ENCODE results near the gene PLEKHM1.

The PLEKHM1 gene

GRCh38 chr17:45398800-45399199, 91.7 kb downstream of the PLEKHM1 start:
- DNase-seq (ENCODE audit: low read depth in 2 of 2) = no peak

- DNase-seq (ENCODE audit: low read depth in 2 of 2) = no peak
Observed at GRCh38 chr17:45397796-45398195, 92.7 kb downstream of the PLEKHM1 start.

GRCh38 chr17:45396496-45397205, 93.9 kb downstream of the PLEKHM1 start:
- no peak for DNase-seq (ENCODE audit: low read depth in 2 of 2)

- no peak for DNase-seq (ENCODE audit: low read depth in 2 of 2)
Observed at GRCh38 chr17:45395569-45396415, 94.7 kb downstream of the PLEKHM1 start.

DNA sequence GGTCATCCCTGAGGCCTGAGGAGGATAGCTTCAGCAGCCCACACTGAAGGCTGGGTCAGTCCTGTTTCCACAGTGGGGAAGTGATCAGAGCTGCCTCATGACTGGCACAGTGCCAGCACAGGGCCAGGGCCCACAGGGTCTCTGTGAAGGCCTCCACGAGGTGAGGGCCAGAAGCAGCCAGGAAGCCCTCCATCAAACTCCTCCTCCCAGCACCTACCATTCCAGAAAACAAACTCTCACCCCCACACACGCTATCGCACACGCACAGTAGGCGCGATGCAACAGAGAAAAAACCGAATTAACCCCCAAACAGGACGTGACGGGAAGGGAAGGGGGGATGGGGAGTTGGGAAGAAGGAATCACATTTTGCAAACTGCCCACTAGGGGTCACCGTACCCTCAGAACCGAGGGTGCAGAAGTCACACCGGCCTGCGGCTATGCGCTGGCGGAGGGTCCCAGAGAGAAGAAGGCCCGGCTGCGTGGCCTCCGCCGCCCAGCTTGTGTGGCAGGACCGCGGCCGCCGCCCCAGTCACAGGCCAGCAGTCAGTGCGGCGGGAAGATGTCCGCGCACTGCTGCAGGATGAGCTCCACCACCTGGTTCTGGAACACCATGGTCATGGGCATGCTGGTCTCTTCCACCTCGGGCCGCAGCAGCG, 95.5 kb downstream of the PLEKHM1 start:
- DNase-seq (ENCODE audit: low read depth in 2 of 2) = no peak

DNA sequence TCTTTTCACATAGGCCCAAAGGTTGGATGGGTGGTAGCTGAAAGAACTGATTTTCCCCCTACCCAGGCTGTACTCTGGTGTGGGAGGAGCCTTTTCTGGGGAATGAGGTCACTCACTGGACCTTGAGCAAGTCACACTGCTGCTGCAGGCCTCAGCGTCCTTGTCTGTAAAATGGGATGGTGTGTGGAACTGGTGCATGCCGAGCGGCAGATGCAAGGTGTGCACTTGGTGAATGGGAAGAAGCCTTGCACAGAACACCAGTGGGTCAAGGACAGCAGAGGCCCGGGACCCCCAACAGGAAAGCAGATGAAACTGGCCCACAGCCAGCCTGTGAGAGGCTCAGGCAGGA, 96.0 kb downstream of the PLEKHM1 start:
- DNase-seq (ENCODE audit: low read depth in 2 of 2) = no peak

DNA sequence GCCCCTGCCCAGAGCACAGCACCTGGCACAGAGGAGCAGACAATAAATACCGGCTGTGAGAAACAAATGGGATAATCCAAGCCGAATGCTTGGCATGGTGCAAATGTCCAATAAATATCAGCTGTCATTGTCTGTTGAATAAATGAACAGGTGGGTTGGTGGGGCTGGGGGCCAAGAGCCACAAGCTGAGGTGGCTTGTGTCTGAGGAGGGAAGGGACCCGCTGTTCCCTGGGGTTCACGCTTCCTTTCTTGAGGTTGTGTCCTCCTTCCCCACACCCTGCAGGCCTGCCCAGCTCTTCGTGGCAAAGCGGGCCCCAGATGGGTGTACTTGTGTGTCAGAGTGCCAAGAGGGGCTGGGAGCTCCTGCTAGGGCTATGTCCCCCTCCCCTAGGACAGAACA, 96.4 kb downstream of the PLEKHM1 start:
- DNase-seq (ENCODE audit: low read depth in 2 of 2) = no peak

GRCh38 chr17:45393411-45393810, 97.1 kb downstream of the PLEKHM1 start:
- no peak for DNase-seq (ENCODE audit: low read depth in 2 of 2)

DNA sequence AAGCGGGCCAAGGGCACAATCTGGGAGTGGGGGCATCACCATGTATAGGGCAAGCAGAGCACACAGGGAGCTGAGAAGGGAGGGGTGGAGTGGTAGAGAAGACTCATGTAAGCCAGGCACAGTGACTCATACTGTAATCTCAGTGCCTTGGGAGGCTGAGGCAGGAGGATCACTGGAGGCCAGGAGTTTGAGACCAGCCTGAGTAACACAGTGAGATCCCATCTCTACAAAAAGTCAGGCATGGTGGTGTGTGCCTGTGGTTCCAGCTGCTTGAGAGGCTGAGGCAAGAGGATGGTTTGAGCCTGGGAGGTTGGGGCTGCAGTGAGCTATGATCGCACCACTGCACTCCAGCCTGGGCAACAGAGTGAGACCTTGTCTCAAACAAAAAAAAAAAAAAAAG, 98.6 kb downstream of the PLEKHM1 start:
- no peak for DNase-seq (ENCODE audit: low read depth in 2 of 2)

- no peak for DNase-seq (ENCODE audit: low read depth in 2 of 2)
Observed at GRCh38 chr17:45391291-45391690, 99.2 kb downstream of the PLEKHM1 start.

DNA sequence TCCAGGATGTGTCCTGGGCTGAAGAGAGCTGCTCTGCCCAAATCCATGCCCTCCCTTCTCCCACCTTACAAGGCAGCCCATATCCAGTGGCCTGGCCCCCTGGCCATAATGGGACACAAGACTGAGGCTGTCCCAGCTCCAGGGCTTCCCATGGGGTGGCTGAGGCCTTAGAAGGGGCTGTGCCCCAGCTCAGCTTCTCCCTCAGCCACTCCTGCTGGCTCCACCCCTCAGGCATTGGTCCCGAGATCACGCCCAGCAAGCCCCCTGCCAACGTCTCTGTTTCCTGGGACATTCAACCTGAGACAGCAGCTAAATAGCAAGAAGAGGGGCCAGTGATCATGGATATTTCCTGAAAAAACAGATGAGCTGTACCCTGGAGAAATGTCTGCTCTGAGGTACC, 101.2 kb downstream of the PLEKHM1 start:
- DNase-seq (ENCODE audit: low read depth in 2 of 2) = no peak

DNA sequence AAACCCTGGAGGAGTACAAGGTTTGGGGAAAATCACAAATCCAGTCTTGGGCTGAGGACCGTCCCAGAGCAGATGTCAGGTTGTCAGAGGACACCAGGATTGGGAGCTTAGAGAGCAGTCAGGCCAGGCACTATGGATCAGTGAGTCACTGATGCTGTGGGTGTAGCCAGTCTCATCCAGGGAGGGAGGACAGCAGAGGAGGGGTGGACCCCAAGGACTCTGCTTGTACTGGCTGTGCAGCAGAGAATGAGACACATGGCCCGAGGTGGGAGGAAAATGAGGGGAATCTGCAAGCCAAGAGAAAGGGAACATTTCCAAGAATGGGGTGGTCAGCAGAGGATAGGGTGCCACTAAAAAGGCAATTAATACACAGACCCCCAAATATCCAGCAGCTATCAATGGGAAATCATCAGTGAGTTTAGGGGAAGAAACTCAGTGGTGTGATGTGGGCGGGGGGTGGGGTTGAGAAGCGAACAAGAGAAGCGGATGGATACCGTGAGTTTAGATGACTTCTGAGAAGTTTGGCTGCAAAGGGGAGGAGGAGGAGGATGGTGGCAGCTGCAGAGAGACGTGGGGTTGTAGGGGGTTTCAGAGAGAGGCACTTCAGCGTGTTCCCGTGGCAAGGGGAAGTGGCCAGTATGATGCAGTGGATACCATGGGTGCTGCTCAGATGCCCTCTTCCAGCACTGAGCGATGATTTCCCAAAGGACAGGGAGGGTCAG, 101.8 kb downstream of the PLEKHM1 start:
- no peak for DNase-seq (ENCODE audit: low read depth in 2 of 2)

DNA sequence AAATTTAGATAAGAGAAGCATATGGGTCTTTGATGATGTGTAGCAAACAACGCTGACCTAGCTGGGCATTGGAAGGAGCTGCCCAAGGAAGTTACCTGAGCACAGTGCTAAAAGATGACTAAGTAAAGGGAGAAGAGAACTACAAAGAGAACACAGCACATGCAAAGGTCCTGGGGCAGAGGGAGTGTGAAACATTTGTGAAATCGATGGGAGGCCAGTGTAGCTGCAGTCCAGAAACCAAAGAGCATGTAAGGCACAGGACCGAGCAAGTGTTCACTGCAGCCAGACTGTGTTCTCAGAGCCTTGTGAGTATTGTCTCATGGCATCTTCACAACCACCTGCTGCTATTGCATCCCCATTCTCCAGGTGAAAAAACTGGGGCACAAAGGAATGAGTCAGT, 102.8 kb downstream of the PLEKHM1 start:
- no peak for DNase-seq (ENCODE audit: low read depth in 2 of 2)

- no peak for DNase-seq (ENCODE audit: low read depth in 2 of 2)
Observed at GRCh38 chr17:45386178-45386577, 104.3 kb downstream of the PLEKHM1 start.

Measured in stimulated activated CD8-positive, alpha-beta memory T cell treated with anti-CD3 and anti-CD28 coated beads, Interleukin-2, amount 100 ng/mL, for 1 hour (primary cell).